NCI-H1436 treated with DMSO at 0.1 percent for 48 hours (cell line): ENCODE measurements around the gene SLA2.

Experiments used
- DNase-seq: peaks from one replicate; lab custom pipeline; 2025; lab: John Stamatoyannopoulos, UW

The SLA2 gene

DNA sequence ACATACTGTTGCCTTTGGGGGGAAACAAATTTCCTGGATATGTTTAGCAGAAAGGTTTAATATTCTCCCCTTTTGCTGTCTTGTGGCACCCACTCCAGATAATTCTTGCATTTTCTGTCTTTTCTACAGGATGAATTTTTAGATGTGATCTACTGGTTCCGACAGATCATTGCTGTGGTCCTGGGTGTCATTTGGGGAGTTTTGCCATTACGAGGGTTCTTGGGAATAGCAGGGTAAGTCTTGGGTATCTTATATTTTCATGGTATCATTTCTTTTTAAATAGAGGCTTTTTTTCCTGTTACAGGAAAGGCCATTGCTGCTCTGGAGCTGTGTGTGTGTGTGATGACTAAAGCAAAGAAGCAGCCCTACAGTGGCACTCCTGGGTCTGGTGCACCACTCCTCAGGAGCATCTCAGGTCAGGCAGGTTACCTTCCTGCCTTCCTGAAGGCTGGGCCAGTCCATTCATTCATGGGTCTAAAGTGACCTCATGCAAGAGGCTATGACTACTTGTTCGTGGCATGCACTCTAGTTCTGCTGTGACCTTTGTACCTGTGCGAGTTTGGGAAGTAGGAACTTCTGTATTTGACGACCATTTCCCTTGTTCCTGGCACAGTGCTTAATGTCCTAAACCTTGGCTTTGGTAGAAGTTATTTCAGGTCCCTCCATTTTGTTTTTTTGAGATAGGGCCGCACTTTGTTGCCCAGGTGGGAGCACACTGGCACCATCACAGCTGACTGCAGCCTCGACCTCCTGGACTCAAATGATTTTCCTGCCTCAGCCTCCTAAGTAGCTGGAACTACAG is 38.2 kb downstream of the SLA2 start:
- no peak for DNase-seq

DNA sequence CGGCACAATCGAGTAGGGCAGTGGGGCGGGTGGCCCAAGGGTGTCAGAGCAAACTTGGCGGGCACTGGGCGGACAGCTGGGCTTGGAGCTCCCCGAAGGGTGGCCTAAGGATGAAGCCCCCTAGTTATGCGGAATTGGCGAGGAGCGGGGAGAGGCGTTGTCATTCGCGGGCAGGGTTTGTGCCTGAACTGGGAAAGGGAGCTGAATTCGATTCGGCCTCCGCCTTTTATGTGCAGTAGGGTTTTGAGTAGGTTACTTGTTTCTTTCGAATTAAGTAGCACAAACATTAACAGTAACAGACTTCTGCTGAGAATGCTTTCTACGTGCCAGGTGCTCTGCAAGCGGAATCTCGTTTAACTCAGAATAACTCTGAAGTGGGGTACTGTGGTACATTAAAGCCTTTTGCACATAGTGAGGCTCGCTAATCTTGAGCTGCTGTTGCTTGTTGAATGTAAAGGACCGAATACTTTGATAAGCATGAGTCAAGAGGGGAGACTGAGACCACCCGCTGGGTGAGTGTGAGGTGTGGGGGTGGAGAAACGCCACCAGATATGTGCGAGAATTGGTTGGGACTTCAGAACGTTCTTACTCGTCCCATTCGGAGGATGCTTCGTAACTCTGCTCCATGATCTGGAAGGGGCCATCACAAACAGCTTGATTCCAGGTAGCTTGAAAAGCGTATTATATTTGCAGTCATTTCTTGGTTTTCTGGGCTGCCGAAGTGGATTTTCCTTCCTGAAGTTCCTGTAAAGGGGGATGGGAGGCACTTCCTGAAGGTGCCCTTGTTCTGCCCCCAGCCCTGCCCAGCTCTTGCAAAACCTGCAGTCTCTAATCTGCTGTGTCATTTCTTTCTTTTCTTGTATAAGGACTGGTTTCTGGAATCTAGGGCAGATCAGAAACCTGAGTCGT is 39.6 kb downstream of the SLA2 start:
- DNase-seq, result no peak

DNA sequence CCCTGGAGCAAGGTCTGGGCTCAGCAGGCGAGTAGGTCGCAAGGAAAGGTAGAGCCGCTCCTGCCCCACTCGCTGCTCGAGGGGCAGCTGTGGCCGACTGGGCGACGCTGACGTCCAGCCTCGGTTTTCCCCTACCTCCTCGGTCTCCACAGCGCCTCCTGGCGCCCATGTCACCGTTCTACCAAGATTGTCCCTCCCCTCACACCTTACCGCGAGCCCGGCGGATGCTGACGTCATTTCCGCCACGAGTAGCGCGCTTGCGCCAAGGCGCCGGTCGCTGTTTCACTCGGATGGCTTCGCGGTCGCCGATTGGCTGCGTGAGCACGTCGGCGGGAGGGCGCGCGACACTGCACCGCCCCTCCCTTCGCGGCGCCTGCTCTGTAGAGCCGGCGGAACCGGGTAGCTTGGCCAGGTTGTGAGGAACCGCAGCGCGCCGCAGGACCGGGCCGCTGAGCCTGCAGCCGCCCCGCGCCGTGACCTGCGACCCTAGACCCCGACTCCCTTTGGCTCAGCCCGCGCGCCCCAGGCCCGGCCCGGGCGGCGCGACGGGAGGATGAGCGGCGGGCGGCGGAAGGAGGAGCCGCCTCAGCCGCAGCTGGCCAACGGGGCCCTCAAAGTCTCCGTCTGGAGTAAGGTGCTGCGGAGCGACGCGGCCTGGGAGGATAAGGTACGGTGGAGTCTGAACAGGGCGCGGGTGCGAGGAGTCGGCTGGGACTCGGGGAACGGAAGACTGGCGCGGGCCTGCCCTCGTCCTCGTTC is 40.4 kb downstream of the SLA2 start, which contains the start of gene RAB5IF:
Gene RAB5IF, plus strand, starts transcription at position 381 of the 759 bp plus-strand sequence. Its CDS starts 173 bp downstream, at position 554.
- DNase-seq, result peak; percentile 90

DNA sequence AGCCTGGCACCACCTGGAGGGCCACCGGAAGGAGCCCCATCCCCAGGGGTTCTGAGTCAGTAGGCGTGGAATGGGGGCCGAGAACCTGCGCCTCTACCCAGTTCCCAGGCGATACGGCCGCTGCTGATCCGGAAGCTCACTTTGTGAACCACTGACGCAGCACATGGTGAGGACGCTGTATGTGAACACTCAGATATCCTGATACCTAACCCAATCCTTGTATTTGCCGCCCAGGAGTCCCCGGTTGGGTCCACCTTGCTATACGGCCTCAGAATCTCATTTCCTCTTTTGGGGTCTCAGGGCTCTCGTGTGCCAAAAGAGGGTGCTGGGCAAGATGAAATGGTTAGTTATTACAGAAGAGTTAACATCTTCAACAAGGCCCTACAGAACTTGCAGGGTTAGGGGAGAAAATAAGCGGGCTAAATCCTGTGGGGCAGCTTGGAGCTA is 41.0 kb downstream of the SLA2 start:
- DNase-seq, result no peak

DNA sequence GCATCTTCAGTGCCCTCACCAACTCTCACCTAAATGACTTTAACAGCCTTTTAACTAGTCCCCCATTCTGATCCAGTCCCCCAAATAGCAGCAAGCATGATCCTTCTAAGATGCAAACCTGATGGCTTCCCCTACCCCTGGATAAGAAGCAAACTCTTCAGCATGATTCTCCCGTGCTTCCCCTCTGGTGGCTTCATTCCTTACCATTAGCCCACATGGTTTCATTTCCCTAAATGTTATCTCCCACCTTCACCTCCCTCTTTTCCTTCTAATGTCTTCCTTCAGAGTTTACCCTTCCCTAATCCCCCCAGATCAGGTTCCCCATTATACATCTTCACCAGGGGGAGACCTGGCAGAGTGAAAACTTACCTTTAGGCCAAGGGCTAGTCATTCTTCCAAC is 44.5 kb downstream of the SLA2 start:
- no peak for DNase-seq

DNA sequence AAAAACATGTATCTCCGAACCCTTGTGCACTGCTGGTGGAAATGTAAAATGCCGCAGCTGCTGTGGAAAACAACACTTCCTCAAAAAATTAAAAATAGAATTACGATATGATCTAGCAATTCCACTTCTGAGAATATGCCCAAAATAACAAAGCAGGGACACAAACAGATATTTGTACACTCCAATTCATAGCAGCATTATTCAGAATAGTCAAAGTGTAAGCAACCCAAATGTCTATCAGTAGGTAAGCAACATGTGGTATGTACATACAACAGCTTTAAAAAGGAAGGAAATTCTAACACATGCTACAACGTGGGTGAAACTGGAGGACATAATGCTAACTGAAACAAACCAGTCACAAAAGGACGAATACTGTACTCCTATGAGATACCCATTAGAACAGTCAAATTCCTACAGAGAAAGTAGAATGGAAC is 46.1 kb downstream of the SLA2 start:
- DNase-seq, result no peak

DNA sequence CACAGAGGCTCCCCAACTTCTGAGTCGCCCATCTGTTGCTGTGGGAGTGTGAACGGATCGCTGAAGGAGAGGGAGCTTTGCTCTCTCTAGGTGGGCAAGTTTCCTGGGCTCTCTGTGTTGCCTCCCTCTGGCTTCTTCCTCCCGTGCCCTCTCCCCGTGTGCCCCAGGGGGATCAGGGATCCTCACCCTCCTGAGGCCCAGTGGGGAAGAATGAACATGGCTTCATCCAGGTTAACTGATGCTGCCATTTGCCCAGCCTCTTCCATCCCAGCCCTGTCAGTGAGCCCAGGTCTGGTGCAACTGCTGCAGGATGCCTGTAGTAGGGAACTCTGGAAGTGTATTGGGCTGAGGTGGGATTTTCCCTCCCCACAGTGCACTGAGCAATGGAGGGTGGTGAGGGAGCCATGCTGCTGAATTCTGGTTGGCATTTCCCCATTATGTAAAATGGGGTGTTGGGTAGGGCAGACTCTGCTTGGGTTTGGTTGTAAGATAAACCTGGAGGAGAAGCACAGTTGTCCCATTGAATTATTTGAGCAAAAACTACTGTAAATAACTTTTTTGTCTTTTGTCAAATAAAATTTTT is 52.6 kb downstream of the SLA2 start:
- DNase-seq, result no peak

DNA sequence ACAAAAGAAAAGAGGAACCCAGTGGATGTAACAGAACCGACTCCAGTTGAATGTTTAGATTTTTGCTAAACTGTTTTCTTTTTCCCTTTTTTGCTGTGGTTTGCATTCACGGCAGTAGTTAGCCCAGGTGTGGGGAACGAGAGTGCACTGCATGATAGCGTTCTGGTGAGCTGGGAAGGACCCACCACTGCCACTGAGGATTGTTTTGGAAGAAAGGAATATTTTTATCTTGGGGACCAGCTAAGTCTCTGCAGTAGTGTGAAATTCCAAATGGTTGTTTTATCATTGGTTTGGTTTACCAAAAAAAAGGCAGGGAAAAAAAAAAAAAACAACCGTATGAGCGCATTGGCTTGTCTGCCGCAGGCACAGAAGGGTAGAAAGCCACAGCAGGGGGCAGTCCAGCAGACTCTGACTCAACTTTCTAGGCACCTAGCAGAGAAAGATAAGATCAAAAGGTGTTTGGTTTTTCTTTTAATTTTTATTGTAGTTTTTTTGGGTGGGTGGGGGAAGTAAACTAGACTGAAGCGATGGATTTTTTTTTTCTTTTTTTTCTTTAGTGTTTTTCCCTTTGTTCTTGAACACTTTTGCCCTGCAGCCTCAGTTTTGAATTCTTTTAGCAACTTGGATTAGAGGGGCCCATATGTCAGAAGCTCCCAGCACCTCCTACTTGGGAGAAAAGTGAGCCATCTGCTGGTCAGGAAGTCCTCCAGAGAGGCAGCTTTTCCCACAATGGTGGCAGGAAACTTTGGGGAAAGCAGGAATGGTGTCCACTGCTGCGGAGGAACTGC is 53.9 kb downstream of the SLA2 start:
- no peak for DNase-seq

DNA sequence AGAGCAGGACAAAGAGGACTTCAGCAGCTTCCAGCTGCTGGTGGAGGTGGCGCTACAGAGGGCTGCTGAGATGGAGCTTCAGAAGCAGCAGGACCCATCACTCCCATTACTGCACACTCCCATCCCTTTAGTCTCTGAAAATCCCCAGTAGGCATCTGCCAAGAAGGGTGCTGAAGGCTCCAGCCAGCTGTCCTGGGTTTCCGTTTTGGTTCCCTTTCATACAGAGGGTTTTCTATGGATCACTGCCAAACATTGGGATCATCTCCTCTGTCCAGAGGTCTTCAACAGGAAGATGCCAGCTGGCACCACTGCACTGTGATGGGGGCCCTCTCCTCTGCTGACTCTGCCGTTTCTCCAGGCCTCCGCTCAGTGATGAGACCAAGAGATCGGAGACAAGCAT is 54.7 kb downstream of the SLA2 start:
- DNase-seq, result no peak

DNA sequence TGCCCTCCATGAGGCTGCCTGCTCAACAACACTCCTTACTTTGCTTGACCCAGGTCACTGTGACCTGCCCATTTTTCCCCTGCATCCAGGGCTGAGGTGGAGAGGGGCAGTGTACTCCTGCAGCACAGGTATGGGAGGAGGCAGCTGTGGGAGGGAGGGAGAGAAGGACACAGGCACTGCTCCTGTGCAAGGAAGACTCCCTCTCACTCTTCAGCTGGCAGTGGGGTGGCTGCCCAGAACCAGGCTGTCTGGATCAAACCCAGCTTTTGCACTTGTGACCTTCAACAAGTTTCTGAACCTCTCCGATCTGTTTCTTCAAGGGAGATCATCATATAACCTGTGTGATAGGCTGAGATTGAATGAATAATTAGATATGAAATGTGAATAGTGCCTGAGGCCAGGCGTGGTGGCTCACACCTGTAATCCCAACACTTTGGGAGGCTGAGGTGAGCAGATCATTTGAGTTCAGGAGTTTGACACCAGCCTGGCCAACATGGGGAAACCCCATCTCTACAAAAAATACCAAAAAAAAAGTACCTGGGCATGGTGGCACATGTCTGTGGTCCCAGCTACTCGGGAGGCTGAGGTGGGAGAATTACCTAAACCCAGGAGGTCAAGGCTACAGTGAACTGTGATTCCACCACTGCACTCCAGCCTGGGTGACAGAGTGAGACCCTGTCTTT is 58.5 kb downstream of the SLA2 start:
- no peak for DNase-seq

DNA sequence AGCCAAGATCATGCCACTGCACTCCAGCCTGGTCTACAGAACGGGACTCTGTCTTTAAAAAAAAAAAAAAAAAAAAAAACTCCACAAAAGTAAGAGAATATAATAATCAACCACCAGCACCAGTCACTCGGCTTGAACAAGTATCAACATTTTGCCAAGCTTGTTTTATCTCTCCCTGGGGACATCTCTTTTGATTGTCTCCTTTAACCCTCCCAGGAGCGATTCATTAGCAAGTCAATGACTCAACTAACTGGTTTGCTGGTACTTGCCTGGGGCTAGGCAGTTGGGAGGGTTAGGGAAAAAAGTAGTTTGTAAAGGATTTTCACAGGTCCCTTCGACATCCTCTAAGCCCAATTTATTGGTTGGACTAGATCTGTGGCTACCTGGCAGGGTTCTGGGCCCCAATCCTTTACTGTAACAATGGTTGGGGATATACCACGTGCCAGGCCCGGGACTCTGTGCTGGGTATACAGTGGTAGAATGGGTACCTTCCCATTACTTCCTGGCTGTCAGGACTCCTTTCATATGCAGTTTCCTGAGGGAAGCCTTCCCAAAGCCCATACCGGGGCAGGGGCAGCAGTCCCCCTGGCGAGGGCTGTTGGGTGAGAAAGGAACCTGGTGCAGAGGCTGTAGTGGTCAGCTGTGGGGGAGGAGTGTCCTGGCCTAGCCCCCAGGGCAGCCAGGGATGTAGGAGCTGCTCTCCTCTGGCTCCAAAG is 60.4 kb downstream of the SLA2 start:
- peak; percentile 23 for DNase-seq

DNA sequence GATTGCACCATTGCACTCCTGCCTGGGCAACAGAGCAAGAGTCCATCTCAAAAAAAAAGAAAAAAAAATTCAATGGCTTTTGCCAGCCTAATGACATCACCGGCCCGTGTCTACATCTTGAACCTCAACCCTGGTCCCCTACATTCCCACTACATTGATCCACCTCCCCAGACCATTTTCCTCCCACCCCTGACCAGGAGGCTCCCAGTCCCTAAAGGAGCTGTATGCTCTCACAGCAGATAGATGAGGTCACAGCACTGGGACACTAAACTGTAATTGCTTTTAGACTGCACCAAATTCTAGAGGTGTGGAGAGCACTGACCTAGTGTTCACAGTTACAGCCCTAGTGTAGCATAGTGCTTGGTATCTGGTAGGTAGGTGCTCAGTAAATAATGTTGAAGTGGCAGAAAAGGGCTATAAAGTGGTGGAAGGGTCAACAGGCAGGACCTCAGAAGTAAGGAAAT is 61.9 kb downstream of the SLA2 start:
- no peak for DNase-seq

DNA sequence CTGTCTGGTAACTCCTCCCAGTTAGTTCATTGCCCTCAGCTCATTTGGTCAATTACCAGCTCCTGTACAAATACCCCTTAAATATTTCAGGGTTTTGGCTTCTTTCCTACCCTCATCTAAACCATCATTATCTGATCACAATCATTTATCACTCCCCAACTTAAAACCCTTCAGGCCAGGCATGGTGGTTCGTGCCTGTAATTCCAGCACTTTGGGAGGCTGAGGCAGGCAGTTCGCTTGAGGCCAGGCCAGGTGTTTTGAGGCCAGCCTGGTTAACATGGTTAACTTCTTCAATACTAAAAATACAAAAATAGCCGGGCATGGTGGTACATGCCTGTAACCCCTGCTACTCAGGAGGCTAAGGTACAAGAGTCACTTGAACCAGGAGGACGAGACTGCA is 63.2 kb downstream of the SLA2 start:
- no peak for DNase-seq

DNA sequence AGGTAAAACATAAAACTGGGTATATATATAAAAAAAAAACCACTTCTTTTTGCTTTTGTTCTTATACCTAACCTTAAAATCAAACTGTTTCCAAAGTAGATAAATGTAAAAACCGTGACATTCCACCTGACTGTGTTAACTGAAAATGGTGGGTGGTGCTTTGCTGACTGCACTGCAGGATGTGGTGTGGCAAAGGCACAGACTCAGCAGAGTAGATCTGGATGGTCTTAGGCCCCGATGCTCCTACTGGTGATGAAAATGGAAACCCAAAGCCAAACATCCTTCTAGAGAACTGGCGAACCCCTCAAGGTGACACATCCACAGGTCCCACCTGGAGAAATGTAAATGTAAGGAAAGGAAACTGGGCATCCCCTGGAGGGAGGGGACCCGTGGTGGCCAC is 63.7 kb downstream of the SLA2 start:
- no peak for DNase-seq

DNA sequence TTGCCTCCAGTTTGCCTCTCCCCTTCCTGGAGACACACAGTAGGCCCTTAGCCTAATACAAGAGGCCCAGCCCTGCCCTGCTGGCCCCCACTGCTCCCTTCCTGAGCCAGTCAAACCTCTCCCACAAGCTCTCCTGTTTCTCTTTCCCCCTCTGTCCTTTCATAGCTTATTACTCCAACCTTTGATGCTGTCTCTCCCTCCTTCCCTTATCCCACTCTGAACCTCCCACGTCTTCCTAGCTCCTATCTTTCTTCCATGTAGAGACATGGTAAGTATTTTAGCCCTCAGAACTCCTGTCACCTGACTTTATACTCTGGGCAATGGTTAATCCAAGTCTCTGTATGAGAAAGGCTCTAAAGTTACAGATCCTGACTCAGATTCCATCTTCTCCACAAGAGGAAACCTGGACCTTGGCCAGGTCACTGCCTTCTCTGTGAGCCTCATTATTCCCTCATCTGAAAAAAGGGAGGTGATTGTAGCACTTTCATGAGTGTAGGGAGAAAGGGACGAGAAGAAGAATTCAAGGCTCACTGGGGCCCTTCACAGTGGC is 65.9 kb downstream of the SLA2 start:
- DNase-seq, result no peak

DNA sequence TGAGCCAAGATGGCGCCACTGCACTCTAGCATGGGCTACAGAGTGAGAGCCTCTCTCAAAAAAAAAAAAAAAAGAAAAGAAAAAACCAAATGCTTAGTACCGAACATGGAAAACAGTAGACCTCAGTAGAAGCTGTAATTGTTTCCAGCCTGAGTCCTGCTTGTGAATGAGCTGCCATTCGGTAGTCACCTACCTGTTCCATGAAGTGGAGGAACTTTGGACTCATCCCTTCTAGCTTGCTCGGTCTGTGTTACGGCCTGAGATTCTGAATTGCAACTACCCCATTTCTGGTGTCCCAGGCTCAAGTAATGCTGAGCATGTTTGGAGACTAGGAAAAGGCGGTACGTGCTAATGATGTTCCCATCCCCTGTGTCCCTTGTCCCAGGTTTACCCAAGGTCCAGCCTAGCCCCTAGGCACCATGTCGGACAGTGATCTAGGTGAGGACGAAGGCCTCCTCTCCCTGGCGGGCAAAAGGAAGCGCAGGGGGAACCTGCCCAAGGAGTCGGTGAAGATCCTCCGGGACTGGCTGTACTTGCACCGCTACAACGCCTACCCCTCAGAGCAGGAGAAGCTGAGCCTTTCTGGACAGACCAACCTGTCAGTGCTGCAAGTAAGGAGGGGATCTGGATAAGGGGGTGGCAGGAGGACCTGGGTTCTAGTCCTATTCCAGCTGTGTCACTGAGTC is 67.5 kb downstream of the SLA2 start:
- DNase-seq, result no peak

DNA sequence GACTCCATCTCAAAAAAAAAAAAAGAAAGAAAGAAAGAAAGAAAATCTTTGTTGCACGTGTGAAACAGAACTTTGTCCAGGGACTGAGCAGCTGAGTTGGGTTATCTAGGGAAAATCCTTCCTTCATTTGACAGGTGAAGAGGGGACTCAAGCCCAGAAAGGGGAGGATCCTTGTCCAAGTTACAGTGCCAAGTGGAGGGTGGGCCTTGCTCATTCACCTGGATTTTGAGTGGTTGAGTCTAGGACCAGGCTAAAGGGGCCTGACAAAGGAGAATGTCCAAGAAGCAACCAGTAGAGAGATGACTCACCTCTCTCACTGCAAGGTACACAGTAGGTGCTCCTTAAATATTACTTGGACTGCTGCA is 69.9 kb downstream of the SLA2 start:
- no peak for DNase-seq

DNA sequence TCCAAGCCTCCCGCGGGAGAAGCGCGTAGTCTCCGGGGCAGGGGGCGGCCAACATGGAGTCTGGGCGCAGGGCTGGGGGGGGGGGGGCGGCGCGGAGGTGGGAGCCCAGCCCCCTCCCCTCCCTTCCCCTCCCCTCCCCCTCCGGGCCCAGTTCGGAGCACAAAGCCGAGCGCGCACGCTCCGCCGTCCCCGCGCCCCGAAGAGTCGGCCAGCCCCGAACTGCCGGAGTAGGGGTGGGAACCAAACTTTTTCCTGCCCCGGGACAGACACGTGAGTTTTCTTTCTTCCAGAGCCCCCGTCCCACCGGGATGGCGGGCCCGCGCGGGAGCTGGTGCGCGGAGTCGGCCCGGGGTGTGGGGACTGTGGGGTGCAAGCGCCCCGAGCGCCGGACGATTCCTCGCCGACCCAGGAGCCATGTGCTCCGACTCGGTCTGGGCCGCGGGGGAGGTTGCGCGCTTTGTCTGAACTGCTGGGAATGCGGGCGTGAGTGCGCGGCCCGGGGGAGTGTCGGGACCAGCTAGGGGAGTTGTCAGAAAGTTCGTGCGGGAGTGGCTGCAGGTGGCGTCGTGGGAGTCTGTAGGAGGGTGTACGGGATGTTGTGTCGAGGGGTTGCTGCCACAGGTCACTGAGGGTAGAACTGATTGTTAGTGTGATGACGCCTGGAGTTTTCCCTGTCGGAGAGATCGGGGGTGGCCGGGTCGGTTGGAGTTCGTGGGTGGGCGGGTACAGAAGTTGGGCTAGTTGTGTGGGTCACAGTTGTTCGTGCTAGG is 71.4 kb downstream of the SLA2 start:
- no peak for DNase-seq
